GM18951 (cell line): ENCODE measurements around the gene IGFBP2.

Experiments used
- POLR2A ChIP-seq: IDR thresholded peaks from 4 replicates; pipeline ENCODE4 v1.6.1; 2011; ENCODE audit warnings: mild to moderate bottlenecking; ENCODE audit not compliant: insufficient read length, insufficient read depth; ENCODE audit errors: extremely low read depth
- in situ Hi-C: fragments of 300-500 bp; cut with MboI; formaldehyde crosslinking; loops from one replicate; pipeline ENCODE4 v1.12.0; 2022; ENCODE audit warnings: low sequenced_read_pairs, mixed read lengths, inconsistent platforms; ENCODE audit not compliant: unreplicated experiment

Gene IGFBP2

DNA sequence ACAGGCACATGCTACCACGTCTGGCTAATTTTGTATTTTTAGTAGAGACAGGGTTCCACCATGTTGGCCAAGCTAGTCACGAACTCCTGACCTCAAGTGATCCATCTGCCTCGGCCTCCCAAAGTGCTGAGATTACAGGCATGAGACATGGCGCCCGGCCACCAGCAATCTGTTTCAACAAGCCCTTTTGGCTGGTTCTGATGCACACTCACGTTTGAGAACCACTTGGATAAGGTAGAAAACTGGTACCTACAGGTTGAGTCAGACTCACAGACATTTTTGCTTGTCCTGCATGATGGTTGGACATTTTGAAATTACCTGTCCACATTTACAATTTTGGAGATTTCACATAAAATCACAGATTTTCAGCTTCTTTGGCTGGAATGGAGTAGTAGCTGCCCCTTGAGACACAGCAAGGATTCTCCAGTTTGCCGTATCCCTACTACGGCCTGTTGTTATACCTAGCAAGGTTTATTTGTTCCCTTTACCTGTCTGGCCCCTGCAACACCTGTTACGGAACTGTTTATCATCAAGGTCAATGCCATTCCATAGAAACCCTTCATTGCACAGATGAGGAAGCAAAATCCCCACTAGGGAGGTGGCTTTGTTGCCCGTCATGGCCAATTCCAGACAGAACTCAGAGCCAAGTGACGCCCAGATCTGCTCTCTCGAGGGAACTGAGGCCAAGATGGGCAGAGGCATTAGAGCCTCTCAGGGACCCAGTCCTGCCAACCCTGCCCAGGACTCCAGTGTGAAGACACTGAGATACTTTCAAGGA is 31.4 kb upstream of the IGFBP2 start:
- in situ Hi-C loops, result no loop called here

DNA sequence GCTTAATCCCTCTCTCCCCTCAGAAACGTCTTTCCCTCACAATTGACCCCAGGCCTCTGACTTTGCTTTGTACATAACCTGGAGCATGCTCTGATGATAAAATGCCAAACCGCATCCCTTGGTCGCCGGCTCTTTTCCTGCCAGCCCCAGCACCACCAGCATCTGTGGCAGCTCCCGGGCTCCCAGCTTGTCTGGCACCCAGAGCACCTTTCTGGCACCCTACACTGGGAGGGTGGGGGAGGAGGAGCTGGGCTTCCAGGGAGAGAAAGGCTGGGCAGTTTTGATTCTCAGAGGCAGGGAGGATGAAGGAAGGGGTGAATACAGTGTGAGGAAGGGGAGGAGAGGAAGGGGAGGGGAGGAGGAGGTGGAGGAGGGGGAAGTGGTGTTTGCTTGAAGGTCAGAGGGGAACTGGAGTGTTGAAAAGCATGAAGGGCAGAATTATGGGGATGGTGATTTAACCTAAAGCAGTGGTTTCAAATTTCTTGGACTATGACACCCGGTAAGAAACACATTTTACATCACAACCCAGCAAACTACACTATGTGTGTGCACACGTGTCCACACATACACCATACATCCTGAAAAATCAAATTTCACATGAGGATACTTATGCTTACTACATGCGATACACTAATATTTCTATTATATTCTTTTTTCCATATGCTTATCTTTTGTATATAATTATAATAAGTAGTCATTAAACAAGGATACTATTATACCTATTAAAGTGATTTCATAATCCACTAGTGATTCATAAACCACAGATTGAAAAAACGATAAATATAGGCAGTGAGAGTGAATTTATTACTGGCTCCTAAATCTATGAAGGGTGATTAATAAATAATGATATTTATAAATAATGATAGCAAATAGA is 30.0 kb upstream of the IGFBP2 start:
- in situ Hi-C loops, result no loop called here
- no peak for TF ChIP-seq POLR2A

More for the DNA sequence above, 31.4 kb upstream of the IGFBP2 start:
- TF ChIP-seq POLR2A, result no peak

DNA sequence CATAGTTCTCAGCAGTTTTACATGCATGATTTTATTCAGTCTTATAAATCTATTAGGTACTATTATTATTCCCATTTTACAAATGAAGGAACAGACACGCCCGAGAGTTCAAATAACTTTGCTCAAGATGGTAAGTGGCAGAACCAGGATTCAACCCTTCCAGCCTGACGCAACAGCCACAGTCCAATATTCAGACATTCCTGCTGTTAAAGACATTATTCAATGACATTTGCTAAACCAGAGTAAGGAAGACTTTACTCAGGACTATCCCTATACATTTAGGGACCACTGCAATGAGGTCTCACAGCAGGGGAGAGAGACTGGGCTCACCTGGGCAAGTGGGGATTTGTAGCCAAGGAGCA is 29.4 kb upstream of the IGFBP2 start:
- in situ Hi-C loops, result no loop called here
- no peak for TF ChIP-seq POLR2A

- TF ChIP-seq POLR2A, result no peak
- in situ Hi-C loops, result no loop called here
Measured at GRCh38 chr2:216604458-216604857, 28.8 kb upstream of the IGFBP2 start.

DNA sequence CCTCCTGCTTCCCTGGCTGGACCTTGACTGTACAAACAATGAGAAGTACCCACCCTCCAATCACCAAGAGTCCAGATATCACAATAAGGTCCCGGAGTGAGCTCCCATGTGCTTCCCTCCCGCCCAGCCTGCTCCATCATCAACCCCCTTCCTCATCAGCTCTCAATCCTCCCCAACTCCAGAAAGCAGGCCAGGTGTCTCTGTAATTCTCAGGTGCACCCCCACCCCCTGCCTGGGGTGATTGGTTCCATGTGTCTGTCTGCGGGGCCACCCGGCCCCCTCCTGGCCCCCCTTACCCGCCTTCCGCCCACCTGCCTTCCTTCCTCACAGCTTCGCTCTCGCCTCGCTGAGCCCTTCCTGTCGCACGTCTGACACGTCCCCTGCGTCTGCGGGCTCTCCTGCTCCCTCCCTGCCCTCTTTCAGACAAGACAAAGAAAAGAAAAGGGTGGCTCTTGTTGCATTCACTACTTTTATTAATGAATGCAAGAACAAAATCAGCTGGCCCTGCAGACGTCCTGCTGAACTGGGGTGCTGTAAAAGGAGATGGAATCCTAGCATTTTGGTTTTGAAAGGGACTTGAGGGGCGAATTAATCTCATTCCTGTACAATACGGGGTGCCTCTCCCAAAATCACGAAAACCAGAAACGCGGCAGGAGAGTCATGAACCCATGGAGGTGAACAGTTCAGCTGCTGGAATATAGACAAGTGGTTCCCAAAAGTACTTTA is 26.5 kb upstream of the IGFBP2 start:
- TF ChIP-seq POLR2A, result no peak
- in situ Hi-C loops, result no loop called here

DNA sequence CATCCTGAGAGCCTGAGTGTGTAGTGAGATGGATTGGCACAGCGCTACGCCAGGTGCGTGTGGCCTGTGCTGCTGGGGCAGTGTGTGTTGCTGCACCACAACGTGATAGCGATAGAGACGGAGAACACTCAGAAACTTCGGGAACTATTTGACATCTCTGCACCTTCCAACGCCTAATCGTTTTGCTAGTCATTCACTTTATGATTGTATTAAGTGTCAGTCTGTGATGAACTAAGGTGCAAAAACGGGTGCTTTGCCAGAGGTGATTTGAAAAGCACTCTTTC is 26.0 kb upstream of the IGFBP2 start:
- in situ Hi-C loops, result no loop called here
- TF ChIP-seq POLR2A, result no peak

DNA sequence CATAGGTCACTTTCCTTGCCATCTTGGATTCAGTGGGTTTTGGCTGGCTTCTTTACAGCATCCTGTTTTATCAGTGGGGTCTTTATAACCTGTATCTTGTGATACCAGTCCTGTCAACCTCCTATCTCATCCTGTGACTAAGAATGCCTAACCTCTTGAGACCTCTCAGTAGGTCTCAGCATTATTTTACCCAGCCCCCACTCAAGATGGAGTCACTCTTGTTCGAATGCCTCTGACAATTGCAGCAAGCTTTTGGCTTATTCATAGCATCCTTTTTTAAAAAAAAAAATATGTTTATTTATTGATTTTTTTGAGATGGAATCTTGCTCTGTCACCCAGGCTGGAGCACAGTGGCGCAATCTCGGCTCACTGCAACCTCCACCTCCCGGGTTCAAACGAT is 24.7 kb upstream of the IGFBP2 start:
- TF ChIP-seq POLR2A, result no peak
- in situ Hi-C loops, result no loop called here

DNA sequence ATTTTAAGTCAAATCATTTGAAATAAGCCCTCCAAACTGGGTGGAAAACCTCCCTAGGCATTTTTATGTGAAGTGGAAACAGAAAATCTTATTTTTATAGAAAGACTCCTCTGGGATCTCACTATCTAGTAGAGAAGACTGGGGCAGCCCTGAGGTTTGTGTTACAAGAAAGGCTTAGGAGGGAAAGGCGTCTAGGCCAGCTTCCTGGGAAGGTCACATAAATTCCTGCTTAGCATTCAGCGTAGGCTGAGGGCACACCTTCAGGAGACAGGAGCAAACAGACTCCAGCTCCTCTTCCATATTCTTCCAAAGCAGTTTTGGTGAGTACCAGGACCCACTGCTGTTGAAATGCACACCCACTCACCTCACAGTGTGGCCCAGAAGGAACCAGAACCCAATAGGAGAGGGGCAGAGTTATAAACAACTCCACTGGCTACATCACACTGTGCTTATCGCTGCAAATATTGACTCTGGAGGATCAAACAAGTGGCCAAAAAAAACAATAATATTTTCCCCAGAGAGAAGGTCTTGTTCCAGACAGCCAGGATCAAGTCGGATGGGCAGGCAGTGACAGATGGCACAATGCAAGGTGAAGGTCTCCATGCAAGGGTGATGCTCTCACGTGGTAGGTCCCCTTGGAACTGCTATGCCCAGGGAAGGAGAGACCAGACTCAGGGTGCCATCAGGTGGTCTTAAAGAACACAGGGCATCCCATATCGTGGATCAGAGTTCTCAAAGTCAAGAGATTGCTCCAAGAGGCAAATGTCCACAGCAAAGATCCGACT is 17.7 kb upstream of the IGFBP2 start:
- TF ChIP-seq POLR2A, result no peak
- in situ Hi-C loops, result no loop called here

GRCh38 chr2:216616083-216616678 is 17.0 kb upstream of the IGFBP2 start:
- in situ Hi-C loops, result no loop called here
- TF ChIP-seq POLR2A, result no peak

- in situ Hi-C loops, result no loop called here
- TF ChIP-seq POLR2A, result no peak
Measured at GRCh38 chr2:216617159-216617815, 15.9 kb upstream of the IGFBP2 start.

DNA sequence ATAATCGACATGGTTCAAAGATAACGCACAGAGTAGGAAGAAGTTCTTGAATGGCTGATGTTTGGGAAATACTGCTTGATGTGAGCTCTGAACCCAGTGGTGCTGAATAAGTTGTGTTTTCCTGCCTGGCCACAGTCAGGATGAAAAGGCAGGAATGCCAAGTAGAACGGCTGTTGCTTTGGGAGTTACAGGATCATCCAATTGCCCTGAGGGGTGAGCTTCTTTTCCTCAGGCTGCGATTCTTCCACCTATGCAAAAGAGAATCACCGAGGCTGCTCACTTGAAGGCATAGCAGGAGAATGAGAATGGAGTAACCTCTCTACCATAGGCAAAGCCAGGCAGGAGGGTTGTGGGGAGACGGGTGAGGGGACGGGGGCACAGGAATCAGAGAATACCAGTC is 14.4 kb upstream of the IGFBP2 start:
- TF ChIP-seq POLR2A, result no peak

More for the DNA sequence above, 14.4 kb upstream of the IGFBP2 start:
- in situ Hi-C loops, result no loop called here
